Measurements from ENCODE around the gene CRY1.
"Not testable (repeated sequence)": the region's sequence is repeated elsewhere in the genome, so short reads cannot be mapped to it uniquely, and the experiment has no call there.

The CRY1 gene

GRCh38 chr12:106996102-106996501 lies 97.2 kb downstream of the CRY1 start:
- DNase-seq: not testable (repeated sequence)

DNA sequence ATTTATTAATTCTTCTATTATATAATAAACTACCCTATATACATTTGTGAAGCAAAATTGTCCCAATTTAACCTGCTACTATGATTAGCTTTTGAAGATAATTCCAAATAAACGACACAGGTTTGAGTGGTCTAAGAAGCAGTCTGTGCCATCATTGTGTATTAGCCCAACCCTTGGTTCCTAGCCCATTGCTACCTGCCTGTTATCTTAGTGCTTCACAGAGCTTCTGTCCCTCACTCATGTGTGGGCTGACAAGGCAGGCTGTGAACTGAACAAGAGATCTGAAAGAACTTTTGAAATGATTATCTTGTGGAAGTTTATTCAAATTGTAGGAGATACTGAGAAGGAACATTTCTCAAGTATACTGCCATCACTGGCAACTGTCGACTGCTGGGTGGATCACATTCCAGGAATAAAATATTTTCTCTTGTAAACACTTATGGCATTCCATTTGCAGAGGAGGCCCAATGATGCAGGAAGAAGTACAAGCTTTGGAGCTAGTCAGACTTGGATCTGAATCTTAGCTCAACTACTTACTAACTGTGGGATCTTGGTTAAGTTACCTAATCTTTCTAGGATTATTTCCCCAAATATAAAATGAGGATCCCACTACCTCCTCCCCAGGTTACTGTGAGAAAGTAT lies 98.6 kb downstream of the CRY1 start:
- no peak for DNase-seq

DNA sequence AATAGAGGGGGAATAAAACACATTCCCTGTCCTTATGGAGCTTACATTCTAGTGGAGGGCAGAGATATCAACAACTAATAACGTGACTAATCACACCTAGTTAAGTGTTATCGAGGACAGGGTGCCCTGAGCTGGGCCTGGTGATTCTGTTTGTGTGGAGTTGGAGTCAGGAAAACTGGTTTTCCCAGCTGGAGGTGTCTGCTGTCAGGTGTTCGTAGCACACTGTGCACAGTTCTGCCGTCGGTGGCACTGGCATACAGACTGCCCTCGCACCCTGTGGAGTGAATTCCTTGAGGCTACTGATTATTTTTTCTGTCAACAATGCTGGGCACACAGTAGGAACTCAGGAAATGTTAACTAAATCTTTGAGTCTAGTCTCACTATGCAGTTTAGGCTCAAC lies 105.5 kb downstream of the CRY1 start:
- DNase-seq: no peak

- peak; percentile 84 for DNase-seq
Observed at GRCh38 chr12:106986625-106987389, 106.5 kb downstream of the CRY1 start, which contains the start of gene MTERF2. TSS of gene MTERF2 (minus strand) at chr12:106987146. CDS start at chr12:106978714, 8,432 bp downstream.

GRCh38 chr12:106986135-106986534 lies 107.2 kb downstream of the CRY1 start:
- no peak for DNase-seq

DNA sequence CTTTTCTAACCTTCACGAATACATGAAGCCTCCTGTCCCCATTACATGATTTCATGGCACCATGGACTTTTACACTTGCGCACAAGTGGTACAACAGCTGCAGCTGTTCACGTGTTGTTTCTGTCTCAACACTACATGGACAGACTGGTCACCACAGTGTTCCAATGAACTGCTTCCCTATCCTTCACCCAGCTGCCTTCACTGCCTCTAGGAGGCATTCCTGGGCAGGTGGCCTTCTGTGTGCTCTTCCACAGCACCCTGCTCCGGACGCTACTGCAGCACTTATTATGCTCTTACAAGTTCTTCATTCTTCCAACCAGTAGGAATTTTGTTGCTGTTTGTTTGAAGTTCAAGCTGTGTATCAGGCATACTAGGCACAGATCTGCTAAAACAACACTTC lies 107.9 kb downstream of the CRY1 start:
- DNase-seq: no peak

DNA sequence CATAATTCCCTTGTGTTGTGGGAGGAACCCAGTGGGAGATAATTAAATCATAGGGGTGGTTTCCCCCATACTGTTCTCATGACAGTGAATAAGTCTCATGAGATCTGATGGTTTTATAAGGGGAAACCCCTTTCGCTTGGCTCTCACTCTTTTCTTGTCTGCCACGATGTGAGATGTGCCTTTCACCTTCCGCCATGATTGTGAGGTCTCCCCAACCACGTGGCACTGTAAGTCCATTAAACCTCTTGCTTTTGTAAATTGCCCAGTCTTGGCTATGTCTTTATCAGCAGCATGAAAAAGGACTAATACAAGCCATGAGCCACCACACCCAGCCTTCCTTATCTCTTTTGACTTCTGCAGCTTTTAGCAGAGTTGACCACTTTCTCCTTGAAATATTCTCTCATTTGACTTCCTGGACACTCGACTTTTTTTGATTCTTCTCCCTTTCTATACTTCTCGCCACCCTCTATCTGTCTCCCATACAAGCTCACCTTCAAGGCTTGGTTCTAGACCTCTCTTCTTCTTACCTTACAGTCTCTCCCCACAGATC lies 108.7 kb downstream of the CRY1 start:
- DNase-seq: no peak

GRCh38 chr12:106982229-106982628 lies 111.1 kb downstream of the CRY1 start:
- DNase-seq: no peak

DNA sequence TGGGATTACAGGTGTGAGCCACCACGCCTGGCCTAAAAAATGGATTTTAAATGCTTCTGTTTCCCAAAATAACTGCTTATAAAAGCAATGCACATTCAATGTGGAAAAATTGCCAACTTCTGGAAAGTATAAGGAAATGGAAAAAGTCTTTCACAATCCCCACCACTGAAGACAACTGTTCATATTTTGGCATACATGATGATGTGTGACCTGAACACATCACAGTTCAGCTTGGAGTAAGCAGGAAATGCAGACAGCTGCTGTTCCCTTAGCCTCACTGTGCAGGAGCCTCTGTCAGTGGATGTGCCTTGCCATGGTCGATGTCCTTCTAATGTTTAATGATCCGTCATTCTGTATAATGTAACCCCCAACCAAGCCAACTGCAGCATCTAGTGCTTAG lies 111.6 kb downstream of the CRY1 start:
- DNase-seq: no peak

- DNase-seq: no peak
Observed at GRCh38 chr12:106980944-106981343, 112.4 kb downstream of the CRY1 start.

GRCh38 chr12:106978035-106978800 lies 115.1 kb downstream of the CRY1 start:
- no peak for DNase-seq

DNA sequence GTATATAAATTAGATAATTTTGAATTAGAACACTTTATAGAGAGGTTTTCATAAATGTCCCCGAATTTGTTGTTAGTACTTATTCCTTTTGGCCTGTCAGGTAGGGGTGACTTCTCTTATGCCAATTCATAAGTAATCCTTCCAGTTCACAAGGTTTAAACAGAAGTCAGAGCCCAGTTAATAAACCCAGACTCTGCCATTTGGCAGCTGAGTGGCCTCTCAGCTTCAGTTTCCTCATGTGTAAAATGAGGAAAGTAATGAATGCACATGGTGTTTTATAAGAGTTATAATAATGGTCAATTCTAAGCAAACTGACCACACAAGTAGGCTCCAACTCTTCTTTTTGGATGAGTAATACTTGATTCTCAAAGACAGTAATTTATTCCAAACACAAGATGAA lies 116.7 kb downstream of the CRY1 start:
- DNase-seq: no peak

DNA sequence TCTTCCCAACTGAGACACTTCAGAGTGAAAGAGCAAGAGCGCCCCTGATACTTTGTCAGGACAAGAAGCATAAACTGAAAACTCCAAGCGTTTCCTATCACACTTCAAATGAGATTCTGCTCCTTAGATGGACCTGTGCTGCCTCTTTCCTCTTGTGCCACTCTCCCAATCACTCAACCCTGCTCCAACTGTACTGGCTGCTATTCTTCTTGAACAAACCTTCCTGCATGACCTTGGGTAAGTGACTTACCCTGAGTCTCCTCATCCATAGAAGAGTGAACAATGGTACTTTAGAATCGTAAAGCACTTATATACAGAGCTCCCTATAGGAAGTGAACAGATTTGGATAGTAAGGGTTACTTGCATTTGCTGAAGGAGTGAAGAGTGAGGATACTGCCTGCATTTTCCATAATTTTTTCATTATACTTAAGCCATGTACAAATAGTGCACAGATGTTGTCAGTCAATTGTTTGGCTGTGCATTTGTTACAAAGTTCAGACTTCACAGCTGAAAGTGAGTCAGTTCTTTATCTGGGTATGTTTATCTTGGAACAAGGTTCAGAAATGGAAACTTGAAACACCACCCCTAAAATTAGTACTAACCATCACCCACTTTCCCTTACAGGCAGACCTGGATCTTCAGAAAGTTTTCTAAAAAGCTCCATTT lies 117.2 kb downstream of the CRY1 start:
- no peak for DNase-seq

GRCh38 chr12:106975098-106975497 lies 118.3 kb downstream of the CRY1 start:
- no peak for DNase-seq

GRCh38 chr12:106974511-106974910 lies 118.8 kb downstream of the CRY1 start:
- DNase-seq: no peak

- no peak for DNase-seq
Observed at GRCh38 chr12:106973545-106973944, 119.8 kb downstream of the CRY1 start.

DNA sequence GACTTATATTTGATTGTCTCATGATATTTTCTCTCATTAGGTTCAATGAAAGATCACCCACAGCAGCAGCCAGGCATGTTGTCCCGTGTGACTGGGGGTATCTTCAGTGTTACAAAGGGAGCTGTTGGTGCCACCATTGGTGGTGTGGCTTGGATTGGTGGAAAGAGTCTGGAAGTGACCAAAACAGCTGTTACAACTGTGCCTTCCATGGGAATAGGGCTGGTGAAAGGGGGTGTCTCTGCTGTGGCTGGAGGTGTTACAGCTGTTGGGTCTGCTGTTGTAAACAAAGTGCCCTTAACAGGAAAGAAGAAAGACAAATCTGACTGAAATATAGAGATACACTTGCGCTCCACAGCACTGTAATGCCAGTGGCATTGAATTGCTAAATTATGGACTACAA lies 122.3 kb downstream of the CRY1 start:
- DNase-seq: no peak

- no peak for DNase-seq
Observed at GRCh38 chr12:106964526-106964925, 128.8 kb downstream of the CRY1 start.

- DNase-seq: no peak
Observed at GRCh38 chr12:106962286-106962685, 131.1 kb downstream of the CRY1 start.

- no peak for DNase-seq
Observed at GRCh38 chr12:106960443-106960842, 132.9 kb downstream of the CRY1 start.

GRCh38 chr12:106957583-106957982 lies 135.8 kb downstream of the CRY1 start:
- no peak for DNase-seq

GRCh38 chr12:106956048-106956578 lies 137.2 kb downstream of the CRY1 start:
- DNase-seq: no peak
